ENCODE results near the gene KHK.

Gene KHK

GRCh38 chr2:27093430-27094352, 7.1 kb downstream of the KHK start:
- Histone ChIP-seq H3K36me3 (ENCODE audit: insufficient read depth, low read depth, low read length) (no peaks in the 10 kb centered on the region), H3K4me3 (ENCODE audit: low read length) (no peak overlapping the region), H3K9me3 (ENCODE audit: insufficient read depth, low read depth, low read length) (no peaks in the 10 kb centered on the region), H3K27ac (ENCODE audit: low read length) (no peak overlapping the region), H3K9ac (ENCODE audit: low read depth, low read length) (no peak overlapping the region), H3K4me1 (ENCODE audit: insufficient read depth, low read length) (no peaks in the 10 kb centered on the region), H3K27me3 (ENCODE audit: insufficient read depth, low read length) (no peaks in the 10 kb centered on the region)

- Histone ChIP-seq H3K27me3 (ENCODE audit: insufficient read depth, low read length) (no peaks in the 10 kb centered on the region), H3K27ac (ENCODE audit: low read length) (no peak overlapping the region)
Observed at GRCh38 chr2:27094353-27094984, 7.9 kb downstream of the KHK start.

GRCh38 chr2:27095427-27095744, 8.8 kb downstream of the KHK start:
- Histone ChIP-seq H3K4me3 (ENCODE audit: low read length) (no peak overlapping the region), H3K9me3 (ENCODE audit: insufficient read depth, low read depth, low read length) (no peaks in the 10 kb centered on the region), H3K9ac (ENCODE audit: low read depth, low read length) (no peak overlapping the region), H3K27me3 (ENCODE audit: insufficient read depth, low read length) (no peaks in the 10 kb centered on the region), H3K27ac (ENCODE audit: low read length) (no peak overlapping the region), H3K36me3 (ENCODE audit: insufficient read depth, low read depth, low read length) (no peaks in the 10 kb centered on the region), H3K4me1 (ENCODE audit: insufficient read depth, low read length) (no peaks in the 10 kb centered on the region)

More at GRCh38 chr2:27094353-27094984, 7.9 kb downstream of the KHK start:
- no peaks in the 10 kb centered on the region for H3K36me3 ChIP-seq (ENCODE audit: insufficient read depth, low read depth, low read length)
- H3K4me3 ChIP-seq (ENCODE audit: low read length): no peak overlapping the region
- no peaks in the 10 kb centered on the region for H3K9me3 ChIP-seq (ENCODE audit: insufficient read depth, low read depth, low read length)
- no peak overlapping the region for H3K9ac ChIP-seq (ENCODE audit: low read depth, low read length)
- H3K4me1 ChIP-seq (ENCODE audit: insufficient read depth, low read length): no peaks in the 10 kb centered on the region

DNA sequence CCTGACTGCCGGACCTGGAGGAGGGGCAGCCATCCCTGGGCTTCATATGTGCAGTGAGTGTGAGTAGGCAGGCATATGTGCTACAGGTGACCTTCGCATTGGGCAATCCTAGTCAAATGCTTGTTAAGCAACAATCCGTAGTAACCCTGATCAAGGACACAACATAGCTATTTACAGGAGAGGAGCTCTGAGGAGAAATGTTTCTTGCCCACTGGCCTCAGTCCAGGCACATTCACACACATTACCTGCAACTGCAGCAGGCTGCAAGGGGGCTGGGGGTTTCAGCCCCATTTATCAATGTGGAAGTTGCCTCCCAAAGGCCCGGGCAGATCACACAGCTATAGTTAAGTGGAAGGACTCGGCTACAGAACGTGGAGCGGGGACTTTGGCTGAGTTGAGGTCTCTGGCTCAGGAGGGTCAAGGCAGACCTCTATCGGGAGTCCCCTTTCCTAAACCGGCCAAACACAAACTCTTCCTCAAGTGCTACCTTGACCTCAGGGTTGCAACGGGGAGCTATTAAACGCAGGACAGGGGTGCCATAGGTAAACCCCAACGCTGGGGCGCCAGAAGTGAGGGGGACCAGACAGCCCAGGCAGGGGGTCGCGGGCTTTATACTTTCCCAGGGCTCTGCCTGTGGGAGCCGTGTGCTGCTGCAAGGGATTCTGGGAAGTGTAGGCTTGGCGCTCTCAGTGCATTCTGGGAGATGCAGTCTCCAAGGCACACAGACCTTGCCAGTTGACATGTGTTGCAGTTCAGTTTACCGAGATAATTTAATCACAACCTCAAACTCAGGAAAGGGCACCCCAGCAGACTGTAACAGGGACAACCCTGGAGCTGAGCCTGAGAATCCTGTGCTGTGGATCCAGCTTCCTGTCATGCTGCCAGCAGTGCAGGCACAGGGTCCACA, 9.4 kb downstream of the KHK start:
- Histone ChIP-seq H3K27ac (ENCODE audit: low read length) (no peak overlapping the region), H3K4me1 (ENCODE audit: insufficient read depth, low read length) (no peaks in the 10 kb centered on the region), H3K27me3 (ENCODE audit: insufficient read depth, low read length) (no peaks in the 10 kb centered on the region), H3K36me3 (ENCODE audit: insufficient read depth, low read depth, low read length) (no peaks in the 10 kb centered on the region), H3K9ac (ENCODE audit: low read depth, low read length) (peak overlapping the region; percentile 64; the same call in 1 of the 2 replicates), H3K9me3 (ENCODE audit: insufficient read depth, low read depth, low read length) (no peaks in the 10 kb centered on the region), H3K4me3 (ENCODE audit: low read length) (peak overlapping the region; percentile 57; the same call in 1 of the 2 replicates)

DNA sequence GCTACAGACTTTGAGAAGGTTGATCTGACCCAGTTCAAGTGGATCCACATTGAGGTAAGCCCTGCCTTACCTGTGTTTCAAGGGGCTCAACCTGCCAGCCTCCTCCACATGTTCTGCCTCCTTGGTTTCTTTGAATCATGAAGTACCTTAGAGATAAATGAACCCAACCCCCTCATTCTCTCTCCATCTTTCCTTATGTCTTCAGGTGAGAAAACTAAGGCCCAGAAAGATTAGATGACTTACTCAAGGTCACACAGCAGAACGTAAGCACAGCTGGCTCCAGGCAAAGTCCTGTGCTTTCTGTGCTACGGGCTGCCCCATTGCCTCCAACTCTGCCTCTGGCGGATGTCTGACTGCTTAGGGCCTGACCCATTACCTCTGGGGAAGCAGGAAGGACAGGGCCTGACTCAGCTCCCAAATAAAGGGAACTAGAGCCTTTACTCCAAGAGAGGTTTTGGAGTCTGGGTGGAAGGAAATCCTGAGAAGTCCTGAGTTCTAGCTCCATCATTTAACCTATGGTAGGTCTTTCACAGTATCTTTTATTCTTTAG, 10.3 kb downstream of the KHK start:
- H3K36me3 ChIP-seq (ENCODE audit: insufficient read depth, low read depth, low read length): no peaks in the 10 kb centered on the region
- no peak overlapping the region; the same call in 1 of the 2 replicates for H3K9ac ChIP-seq (ENCODE audit: low read depth, low read length)
- no peak overlapping the region for H3K4me3 ChIP-seq (ENCODE audit: low read length)
- H3K27me3 ChIP-seq (ENCODE audit: insufficient read depth, low read length): no peaks in the 10 kb centered on the region
- H3K4me1 ChIP-seq (ENCODE audit: insufficient read depth, low read length): no peaks in the 10 kb centered on the region
- no peaks in the 10 kb centered on the region for H3K9me3 ChIP-seq (ENCODE audit: insufficient read depth, low read depth, low read length)
- H3K27ac ChIP-seq (ENCODE audit: low read length): no peak overlapping the region

GRCh38 chr2:27097341-27097740, 10.8 kb downstream of the KHK start:
- H3K9me3 ChIP-seq (ENCODE audit: insufficient read depth, low read depth, low read length): no peaks in the 10 kb centered on the region
- no peaks in the 10 kb centered on the region for H3K4me1 ChIP-seq (ENCODE audit: insufficient read depth, low read length)
- H3K4me3 ChIP-seq (ENCODE audit: low read length): no peak overlapping the region
- H3K27ac ChIP-seq (ENCODE audit: low read length): no peak overlapping the region
- no peaks in the 10 kb centered on the region for H3K36me3 ChIP-seq (ENCODE audit: insufficient read depth, low read depth, low read length)
- no peaks in the 10 kb centered on the region for H3K27me3 ChIP-seq (ENCODE audit: insufficient read depth, low read length)
- H3K9ac ChIP-seq (ENCODE audit: low read depth, low read length): no peak overlapping the region

DNA sequence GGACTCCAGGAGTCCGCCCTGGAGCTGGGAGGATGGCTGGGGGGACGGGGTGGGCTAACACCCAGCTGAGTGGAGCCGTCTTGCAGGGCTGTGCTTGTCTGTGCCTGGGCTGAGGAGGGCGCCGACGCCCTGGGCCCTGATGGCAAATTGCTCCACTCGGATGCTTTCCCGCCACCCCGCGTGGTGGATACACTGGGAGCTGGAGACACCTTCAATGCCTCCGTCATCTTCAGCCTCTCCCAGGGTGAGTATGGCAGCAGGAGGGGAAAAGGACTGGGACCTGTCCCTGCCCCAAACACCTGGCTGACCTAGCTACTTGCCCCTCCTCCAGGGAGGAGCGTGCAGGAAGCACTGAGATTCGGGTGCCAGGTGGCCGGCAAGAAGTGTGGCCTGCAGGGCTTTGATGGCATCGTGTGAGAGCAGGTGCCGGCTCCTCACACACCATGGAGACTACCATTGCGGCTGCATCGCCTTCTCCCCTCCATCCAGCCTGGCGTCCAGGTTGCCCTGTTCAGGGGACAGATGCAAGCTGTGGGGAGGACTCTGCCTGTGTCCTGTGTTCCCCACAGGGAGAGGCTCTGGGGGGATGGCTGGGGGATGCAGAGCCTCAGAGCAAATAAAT, 12.9 kb downstream of the KHK start:
- Histone ChIP-seq H3K9me3 (ENCODE audit: insufficient read depth, low read depth, low read length) (no peaks in the 10 kb centered on the region), H3K27me3 (ENCODE audit: insufficient read depth, low read length) (no peaks in the 10 kb centered on the region), H3K9ac (ENCODE audit: low read depth, low read length) (no peak overlapping the region), H3K4me3 (ENCODE audit: low read length) (no peak overlapping the region), H3K27ac (ENCODE audit: low read length) (no peak overlapping the region), H3K36me3 (ENCODE audit: insufficient read depth, low read depth, low read length) (no peaks in the 10 kb centered on the region), H3K4me1 (ENCODE audit: insufficient read depth, low read length) (no peaks in the 10 kb centered on the region)

- H3K27ac ChIP-seq (ENCODE audit: low read length): no peak overlapping the region
- H3K9ac ChIP-seq (ENCODE audit: low read depth, low read length): no peak overlapping the region
- H3K9me3 ChIP-seq (ENCODE audit: insufficient read depth, low read depth, low read length): no peaks in the 10 kb centered on the region
- H3K36me3 ChIP-seq (ENCODE audit: insufficient read depth, low read depth, low read length): no peaks in the 10 kb centered on the region
- H3K4me1 ChIP-seq (ENCODE audit: insufficient read depth, low read length): no peaks in the 10 kb centered on the region
- no peak overlapping the region for H3K4me3 ChIP-seq (ENCODE audit: low read length)
- no peaks in the 10 kb centered on the region for H3K27me3 ChIP-seq (ENCODE audit: insufficient read depth, low read length)
Observed at GRCh38 chr2:27100036-27100435, 13.5 kb downstream of the KHK start.

DNA sequence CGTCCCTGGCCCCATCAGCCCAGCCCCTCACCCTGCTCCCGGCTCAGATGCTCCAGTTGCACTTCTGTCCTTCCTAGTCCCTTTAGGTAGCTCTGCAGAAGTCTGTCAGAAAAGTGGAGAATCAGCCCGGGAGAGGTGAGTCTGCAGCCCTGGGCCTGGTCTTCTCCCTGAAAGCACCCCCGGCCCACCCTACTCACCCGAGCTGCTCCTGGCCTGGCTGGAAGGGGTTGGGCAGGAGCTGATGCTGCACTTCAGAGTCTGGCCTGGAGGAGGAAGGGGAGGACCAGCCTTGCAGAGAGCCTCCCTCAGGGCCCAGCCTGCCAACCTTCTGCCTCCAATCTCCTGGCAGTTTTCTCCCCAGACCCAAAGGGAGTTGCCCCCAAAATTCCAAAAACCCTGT, 15.8 kb downstream of the KHK start:
- H3K27ac ChIP-seq (ENCODE audit: low read length): no peak overlapping the region
- H3K9me3 ChIP-seq (ENCODE audit: insufficient read depth, low read depth, low read length): no peaks in the 10 kb centered on the region
- H3K4me1 ChIP-seq (ENCODE audit: insufficient read depth, low read length): no peaks in the 10 kb centered on the region
- H3K4me3 ChIP-seq (ENCODE audit: low read length): no peak overlapping the region
- H3K36me3 ChIP-seq (ENCODE audit: insufficient read depth, low read depth, low read length): no peaks in the 10 kb centered on the region
- no peaks in the 10 kb centered on the region for H3K27me3 ChIP-seq (ENCODE audit: insufficient read depth, low read length)
- H3K9ac ChIP-seq (ENCODE audit: low read depth, low read length): no peak overlapping the region

- Histone ChIP-seq H3K4me1 (ENCODE audit: insufficient read depth, low read length) (no peaks in the 10 kb centered on the region), H3K27me3 (ENCODE audit: insufficient read depth, low read length) (no peaks in the 10 kb centered on the region), H3K9me3 (ENCODE audit: insufficient read depth, low read depth, low read length) (no peaks in the 10 kb centered on the region), H3K27ac (ENCODE audit: low read length) (no peak overlapping the region), H3K36me3 (ENCODE audit: insufficient read depth, low read depth, low read length) (no peaks in the 10 kb centered on the region), H3K4me3 (ENCODE audit: low read length) (no peak overlapping the region), H3K9ac (ENCODE audit: low read depth, low read length) (no peak overlapping the region)
Observed at GRCh38 chr2:27105981-27106380, 19.4 kb downstream of the KHK start.

DNA sequence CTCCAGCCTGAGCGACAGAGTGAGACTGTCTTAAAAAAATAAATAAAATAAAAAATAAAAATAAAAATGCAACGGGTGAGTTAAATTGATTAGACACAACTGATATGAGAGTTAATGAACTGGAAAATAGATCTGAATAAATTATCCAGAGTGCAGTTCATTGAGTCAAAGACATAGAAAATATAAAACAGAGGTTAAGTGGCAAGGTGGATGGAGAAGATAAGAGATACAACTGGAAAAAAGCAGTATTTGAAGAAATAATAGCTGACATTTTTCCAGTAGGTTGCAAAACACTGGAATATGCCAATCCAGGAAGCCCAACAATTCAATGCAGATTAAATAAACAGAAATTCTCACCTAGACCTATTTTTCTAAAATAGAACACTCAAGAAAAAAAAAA, 21.6 kb downstream of the KHK start:
- H3K36me3 ChIP-seq (ENCODE audit: insufficient read depth, low read depth, low read length): no peaks in the 10 kb centered on the region
- no peaks in the 10 kb centered on the region for H3K9me3 ChIP-seq (ENCODE audit: insufficient read depth, low read depth, low read length)

More for the DNA sequence above, 21.6 kb downstream of the KHK start:
- no peaks in the 10 kb centered on the region for H3K27me3 ChIP-seq (ENCODE audit: insufficient read depth, low read length)
- H3K4me3 ChIP-seq (ENCODE audit: low read length): no peak overlapping the region
- H3K4me1 ChIP-seq (ENCODE audit: insufficient read depth, low read length): no peaks in the 10 kb centered on the region
- no peak overlapping the region for H3K27ac ChIP-seq (ENCODE audit: low read length)
- no peak overlapping the region for H3K9ac ChIP-seq (ENCODE audit: low read depth, low read length)
